ENCODE measurements around the gene CSGALNACT2. TPM values are rescaled to one million over a fixed set of nuclear protein-coding genes. Genes with fewer than 3 reads are reported as not detected.

The CSGALNACT2 gene
- total RNA-seq, 1 experiment from 2014 or later, result 3.6 TPM

GRCh38 chr10:43187213-43187612 lies 49.0 kb downstream of the CSGALNACT2 start:
- POLR2A ChIA-PET (ENCODE audit: unreplicated experiment), result no interaction called here
- H3K4me3 ChIP-seq (ENCODE audit: low read length), result no peak overlapping the region
- no peak overlapping the region for H3K27ac ChIP-seq (ENCODE audit: low read length)
- no peaks in the 10 kb centered on the region for H3K9me2 ChIP-seq (replicated peaks; ENCODE audit: low read length)
- CTCF ChIA-PET, result no interaction called here
- no peak overlapping the region for H2AFZ ChIP-seq (ENCODE audit: low read length)
- intact Hi-C loops (cut with micrococcal nuclease), result no loop called here
- no peaks in the 10 kb centered on the region for H4K20me1 ChIP-seq (ENCODE audit: low read length)
- no peaks in the 10 kb centered on the region for H3K36me3 ChIP-seq (ENCODE audit: low read depth, low read length)
- no peaks in the 10 kb centered on the region for H3K27me3 ChIP-seq (ENCODE audit: low read length)
- H3K9me3 ChIP-seq (ENCODE audit: low read length), result no peaks in the 10 kb centered on the region
- H3K4me2 ChIP-seq (ENCODE audit: low read length), result no peak overlapping the region
- no peak for ATAC-seq
- H3K4me1 ChIP-seq (ENCODE audit: insufficient read depth, low read length), result no peaks in the 10 kb centered on the region
- no peak overlapping the region for H3K9ac ChIP-seq (ENCODE audit: low read length)
- DNase-seq, result no peak
- H3F3A ChIP-seq (ENCODE audit: low read length, unreplicated experiment), result no peaks in the 10 kb centered on the region
- BruUV-seq (replicated peaks), result no TSS peak
- TF ChIP-seq EZH2 (IDR thresholded peaks at IDR 0.05; ENCODE audit: low read length, unreplicated experiment) (no peak), EZH2phosphoT487 (IDR thresholded peaks at IDR 0.05; ENCODE audit: borderline replicate concordance, low read length) (no peak)
- TF ChIP-seq, protein P1, sequence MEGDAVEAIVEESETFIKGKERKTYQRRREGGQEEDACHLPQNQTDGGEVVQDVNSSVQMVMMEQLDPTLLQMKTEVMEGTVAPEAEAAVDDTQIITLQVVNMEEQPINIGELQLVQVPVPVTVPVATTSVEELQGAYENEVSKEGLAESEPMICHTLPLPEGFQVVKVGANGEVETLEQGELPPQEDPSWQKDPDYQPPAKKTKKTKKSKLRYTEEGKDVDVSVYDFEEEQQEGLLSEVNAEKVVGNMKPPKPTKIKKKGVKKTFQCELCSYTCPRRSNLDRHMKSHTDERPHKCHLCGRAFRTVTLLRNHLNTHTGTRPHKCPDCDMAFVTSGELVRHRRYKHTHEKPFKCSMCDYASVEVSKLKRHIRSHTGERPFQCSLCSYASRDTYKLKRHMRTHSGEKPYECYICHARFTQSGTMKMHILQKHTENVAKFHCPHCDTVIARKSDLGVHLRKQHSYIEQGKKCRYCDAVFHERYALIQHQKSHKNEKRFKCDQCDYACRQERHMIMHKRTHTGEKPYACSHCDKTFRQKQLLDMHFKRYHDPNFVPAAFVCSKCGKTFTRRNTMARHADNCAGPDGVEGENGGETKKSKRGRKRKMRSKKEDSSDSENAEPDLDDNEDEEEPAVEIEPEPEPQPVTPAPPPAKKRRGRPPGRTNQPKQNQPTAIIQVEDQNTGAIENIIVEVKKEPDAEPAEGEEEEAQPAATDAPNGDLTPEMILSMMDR (conservative IDR thresholded peaks at IDR 0.05; ENCODE audit: low read depth, low read length), result no peak
- no peaks in the 10 kb centered on the region for H3K79me2 ChIP-seq (ENCODE audit: low read length)

DNA sequence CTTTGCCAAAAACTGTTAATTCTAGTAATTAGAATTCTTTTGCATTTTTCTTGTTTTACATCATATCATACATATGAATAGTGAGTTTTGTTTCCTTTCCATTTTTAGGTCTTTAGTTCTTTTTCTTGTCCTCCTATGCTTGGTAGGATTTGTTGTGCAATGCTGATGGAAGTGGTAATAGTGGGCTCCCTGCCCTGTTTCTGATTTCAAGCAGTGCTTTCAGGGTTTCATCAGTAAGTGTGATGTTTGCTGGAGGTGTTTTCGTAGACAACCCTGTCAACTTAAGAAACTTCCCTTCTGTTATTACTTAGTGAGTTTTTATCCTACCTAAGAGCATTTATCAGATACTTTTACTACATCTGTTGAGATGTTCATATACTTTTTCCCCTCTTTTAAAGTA lies 50.5 kb downstream of the CSGALNACT2 start:
- no TSS peak for BruUV-seq (replicated peaks)
- H4K20me1 ChIP-seq (ENCODE audit: low read length), result no peaks in the 10 kb centered on the region
- H3K9me3 ChIP-seq (ENCODE audit: low read length), result no peaks in the 10 kb centered on the region
- no peak overlapping the region for H3K4me2 ChIP-seq (ENCODE audit: low read length)
- no peaks in the 10 kb centered on the region for H3K27me3 ChIP-seq (ENCODE audit: low read length)
- TF ChIP-seq EZH2 (IDR thresholded peaks at IDR 0.05; ENCODE audit: low read length, unreplicated experiment) (no peak), EZH2phosphoT487 (IDR thresholded peaks at IDR 0.05; ENCODE audit: borderline replicate concordance, low read length) (no peak)
- TF ChIP-seq, protein P1 (conservative IDR thresholded peaks at IDR 0.05; ENCODE audit: low read depth, low read length), result no peak
- CTCF ChIA-PET, result no interaction called here
- no peaks in the 10 kb centered on the region for H3K4me1 ChIP-seq (ENCODE audit: insufficient read depth, low read length)
- no peaks in the 10 kb centered on the region for H3K9me2 ChIP-seq (replicated peaks; ENCODE audit: low read length)
- intact Hi-C loops (cut with micrococcal nuclease), result no loop called here
- no peak for DNase-seq
- no peak overlapping the region for H3K27ac ChIP-seq (ENCODE audit: low read length)
- no peak overlapping the region for H3K9ac ChIP-seq (ENCODE audit: low read length)
- H3F3A ChIP-seq (ENCODE audit: low read length, unreplicated experiment), result no peaks in the 10 kb centered on the region
- H3K79me2 ChIP-seq (ENCODE audit: low read length), result no peaks in the 10 kb centered on the region
- no peak for ATAC-seq
- POLR2A ChIA-PET (ENCODE audit: unreplicated experiment), result no interaction called here
- no peaks in the 10 kb centered on the region for H3K36me3 ChIP-seq (ENCODE audit: low read depth, low read length)
- no peak overlapping the region for H2AFZ ChIP-seq (ENCODE audit: low read length)
- H3K4me3 ChIP-seq (ENCODE audit: low read length), result no peak overlapping the region

DNA sequence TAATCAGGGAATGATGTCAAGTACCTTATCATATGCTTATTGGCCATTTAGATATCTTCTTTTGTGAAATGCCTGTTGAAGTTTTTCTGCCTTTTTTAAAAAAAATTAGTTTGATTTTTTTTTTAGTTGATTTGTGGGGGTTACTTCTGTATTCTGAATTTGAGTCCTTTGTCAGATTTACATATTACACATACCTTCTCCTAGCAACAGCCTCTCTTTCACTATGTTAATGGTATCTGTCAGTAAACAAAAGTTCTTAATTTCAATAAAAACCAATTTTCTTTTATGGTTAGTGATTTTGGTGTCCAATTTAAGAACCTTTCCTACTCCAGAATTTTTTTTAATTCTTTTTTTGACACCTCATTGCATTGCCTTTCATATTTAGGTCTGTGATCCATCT lies 52.0 kb downstream of the CSGALNACT2 start:
- Histone ChIP-seq H3K4me2 (ENCODE audit: low read length) (no peak overlapping the region), H3K9me3 (ENCODE audit: low read length) (no peaks in the 10 kb centered on the region), H3F3A (ENCODE audit: low read length, unreplicated experiment) (no peaks in the 10 kb centered on the region), H4K20me1 (ENCODE audit: low read length) (no peaks in the 10 kb centered on the region), H3K4me1 (ENCODE audit: insufficient read depth, low read length) (no peaks in the 10 kb centered on the region), H3K9ac (ENCODE audit: low read length) (no peak overlapping the region), H3K36me3 (ENCODE audit: low read depth, low read length) (no peaks in the 10 kb centered on the region), H3K4me3 (ENCODE audit: low read length) (no peak overlapping the region), H3K79me2 (ENCODE audit: low read length) (no peaks in the 10 kb centered on the region), H2AFZ (ENCODE audit: low read length) (no peak overlapping the region), H3K9me2 (replicated peaks; ENCODE audit: low read length) (no peaks in the 10 kb centered on the region), H3K27ac (ENCODE audit: low read length) (no peak overlapping the region), H3K27me3 (ENCODE audit: low read length) (no peaks in the 10 kb centered on the region)
- DNase-seq (no peak), ATAC-seq (no peak)
- BruUV-seq (replicated peaks), result no TSS peak
- CTCF ChIA-PET, result no interaction called here
- intact Hi-C loops (cut with micrococcal nuclease), result no loop called here
- TF ChIP-seq EZH2 (IDR thresholded peaks at IDR 0.05; ENCODE audit: low read length, unreplicated experiment) (no peak), EZH2phosphoT487 (IDR thresholded peaks at IDR 0.05; ENCODE audit: borderline replicate concordance, low read length) (no peak)
- TF ChIP-seq, protein P1 (conservative IDR thresholded peaks at IDR 0.05; ENCODE audit: low read depth, low read length), result no peak
- POLR2A ChIA-PET (ENCODE audit: unreplicated experiment), result no interaction called here
